RKO (cell line): ENCODE measurements around the gene PGLYRP2.

Source experiments
- DNase-seq: peaks from one replicate; pipeline ENCODE4 v3.0.0-alpha.2; 2016; ENCODE audit warnings: low spot score

PGLYRP2 gene

DNA sequence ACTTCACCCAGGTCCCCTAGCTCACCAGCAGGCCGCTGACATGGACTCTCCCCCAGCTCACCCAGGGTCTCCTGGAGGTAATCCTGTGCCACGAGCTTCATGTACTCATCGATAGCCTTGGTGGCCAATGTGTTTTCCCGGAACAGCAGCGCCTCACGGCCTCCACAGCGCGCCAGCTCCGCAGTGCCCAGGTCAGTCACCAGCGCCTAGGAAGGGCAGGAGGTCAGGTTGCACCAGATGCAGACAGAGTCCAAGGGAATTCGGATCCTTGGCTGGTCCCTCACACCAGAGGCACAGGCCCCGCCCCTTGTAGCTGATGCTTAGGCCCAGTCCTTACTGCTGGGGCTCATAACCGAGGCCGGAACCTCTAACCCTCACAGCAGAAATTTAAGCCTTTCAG is 22.9 kb downstream of the PGLYRP2 start:
- no peak for DNase-seq

- no peak for DNase-seq
These were observed 23.3 kb downstream of the PGLYRP2 start for GRCh38 chr19:15455996-15456395.

DNA sequence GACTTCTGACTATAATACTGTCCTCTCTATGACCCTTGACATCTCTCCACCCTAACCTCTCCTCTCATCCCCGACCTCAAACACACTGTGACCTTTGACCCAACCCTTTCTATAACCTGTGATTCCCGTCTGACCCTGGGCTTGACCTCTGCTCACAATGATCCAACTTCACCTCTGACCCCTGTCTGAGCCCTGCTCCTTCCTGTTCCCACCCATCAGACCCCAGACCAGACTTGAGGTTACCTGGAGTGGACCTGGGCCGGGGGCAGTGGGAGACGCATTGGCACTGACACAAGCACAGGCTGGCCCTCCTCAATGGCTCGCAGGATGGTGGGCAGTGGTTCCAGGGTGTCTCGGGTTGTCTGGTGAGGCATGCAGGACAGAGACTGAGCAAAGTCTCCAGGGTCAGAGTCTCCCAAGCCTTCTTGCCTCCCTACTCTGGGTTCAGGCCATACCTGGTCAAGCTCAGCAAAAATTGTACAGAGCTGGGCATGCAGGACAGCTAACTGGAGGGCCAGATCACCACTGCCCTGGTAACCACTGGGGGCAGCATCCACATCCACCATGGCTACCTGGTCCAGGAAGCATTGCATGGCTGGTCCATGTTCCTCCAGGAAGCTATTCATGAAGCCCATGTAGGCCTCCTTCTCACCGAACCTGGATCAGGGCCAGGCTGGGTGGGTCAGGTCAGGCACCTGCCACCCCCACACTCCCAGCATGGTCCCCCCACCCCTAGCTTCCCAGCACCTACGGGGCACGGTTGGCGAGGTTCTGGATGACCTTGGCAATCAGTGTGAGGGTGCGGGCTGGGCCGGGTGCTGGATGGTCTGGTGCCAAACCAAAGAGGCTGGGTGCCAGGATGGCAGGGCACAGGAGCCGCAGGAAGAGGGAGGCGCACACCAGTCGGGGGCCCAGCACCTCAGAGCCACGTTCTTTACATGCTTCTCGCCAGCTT is 25.1 kb downstream of the PGLYRP2 start:
- DNase-seq = no peak

DNA sequence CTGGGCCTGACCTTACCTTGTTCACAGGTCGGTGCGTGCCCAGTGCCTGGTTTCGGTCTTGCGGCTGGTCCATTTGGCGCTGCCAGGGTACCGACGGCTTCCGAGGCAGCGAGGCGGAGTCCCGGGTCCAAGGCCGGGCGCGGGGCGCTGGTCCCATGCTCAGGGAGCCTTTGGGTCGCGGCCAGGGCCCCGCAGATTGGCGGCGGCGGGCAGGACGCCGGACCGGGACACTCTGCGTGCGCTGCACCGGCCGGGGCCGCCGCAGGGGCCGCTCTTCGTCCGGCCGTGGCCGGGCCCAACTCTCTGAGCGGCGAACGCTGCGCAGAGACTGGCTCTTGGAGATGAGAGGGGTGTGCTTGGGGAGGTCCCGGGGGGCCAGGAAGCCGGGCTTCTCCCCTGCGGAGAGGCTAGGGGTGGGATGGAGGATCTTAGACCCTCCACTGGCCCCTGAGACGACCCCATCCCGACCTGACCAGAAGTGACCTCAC is 26.2 kb downstream of the PGLYRP2 start:
- no peak for DNase-seq

GRCh38 chr19:15452111-15453047 is 26.9 kb downstream of the PGLYRP2 start:
- DNase-seq = peak; percentile 46

- no peak for DNase-seq
These were observed 28.8 kb downstream of the PGLYRP2 start for GRCh38 chr19:15450528-15450890.

DNA sequence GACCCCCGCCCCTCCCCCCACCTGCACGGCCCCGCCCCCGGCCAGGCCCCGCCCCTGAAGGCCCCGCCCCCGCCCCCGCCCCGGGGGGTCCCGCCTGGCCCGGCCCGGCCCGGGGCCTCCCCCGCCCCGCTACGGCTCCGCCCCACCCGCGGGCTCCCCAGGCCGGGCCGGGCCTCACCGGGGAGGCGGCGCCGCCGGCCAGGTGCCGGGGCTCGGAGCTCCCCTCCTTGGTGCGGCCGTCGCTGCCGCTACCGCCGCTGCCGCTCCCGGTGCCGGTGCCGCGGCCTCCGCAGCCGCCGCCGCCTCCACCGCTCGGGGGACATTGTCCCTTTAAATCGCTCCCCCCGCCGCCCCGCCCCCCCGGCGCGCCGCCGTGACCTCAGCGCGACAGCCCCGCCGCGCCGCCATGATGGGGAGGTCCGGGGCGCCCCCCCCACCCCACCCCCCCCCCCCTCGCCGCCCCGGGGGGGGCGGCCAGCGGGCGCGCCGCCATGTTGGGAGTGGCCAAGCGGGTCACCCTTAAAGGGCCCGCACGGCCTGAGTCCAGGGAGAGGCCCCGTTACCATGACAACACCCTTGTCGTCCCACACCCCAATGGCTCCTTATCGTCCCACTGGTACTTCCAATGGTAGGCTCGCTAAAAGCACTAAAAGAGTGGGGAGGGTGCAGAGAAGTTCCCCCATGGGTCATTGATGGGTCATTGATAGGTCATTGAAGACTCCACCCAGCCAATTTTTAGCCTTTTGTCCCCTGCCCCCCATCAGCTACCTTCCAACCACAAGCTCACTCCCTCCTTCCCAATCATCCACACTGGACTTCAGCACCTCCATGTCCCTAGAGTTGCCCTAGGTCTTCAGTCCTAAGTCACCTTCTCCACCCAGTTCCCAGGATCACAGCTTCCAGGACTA is 29.4 kb downstream of the PGLYRP2 start, which contains the start of gene WIZ:
Gene WIZ, minus strand, starts transcription at position 337 of the 908 bp plus-strand sequence. CDS start 1,649 bp downstream, outside the sequence.
- peak; percentile 77 for DNase-seq

GRCh38 chr19:15448778-15449619 is 30.3 kb downstream of the PGLYRP2 start:
- DNase-seq = peak; percentile 43

DNA sequence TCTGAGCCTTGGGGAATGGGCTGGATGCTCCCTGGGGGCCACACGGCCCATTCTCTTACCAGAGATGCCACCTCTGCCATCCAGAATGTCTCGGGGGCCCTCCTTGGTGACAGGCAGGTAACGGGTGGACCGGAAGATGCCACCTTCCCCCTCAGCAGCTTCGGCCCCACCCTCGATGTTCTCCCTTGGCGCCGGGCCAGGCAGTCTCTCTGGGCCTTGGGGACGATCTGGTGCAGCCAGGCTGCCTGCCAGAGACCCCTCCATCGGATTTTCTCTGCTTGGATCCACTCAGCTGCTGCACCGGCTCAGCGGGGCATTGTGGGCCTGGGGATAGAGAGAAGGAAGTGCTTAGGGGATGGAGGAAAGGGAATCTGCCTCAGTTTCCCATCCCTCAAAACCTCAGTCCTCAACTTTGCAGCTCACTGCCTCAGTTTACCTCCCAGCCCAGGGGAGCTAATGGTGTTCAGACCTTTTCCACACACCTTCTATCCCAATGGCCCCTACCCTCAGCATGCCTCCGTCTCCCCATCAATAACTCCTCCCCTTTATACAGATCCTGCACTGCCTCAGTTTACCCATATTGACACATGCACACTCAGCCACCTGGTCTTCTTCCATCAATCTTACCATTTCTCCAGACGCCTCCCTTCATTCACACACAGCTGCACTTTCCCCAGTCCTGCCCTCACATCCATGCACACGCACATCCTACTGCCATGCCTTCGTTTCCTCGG is 31.1 kb downstream of the PGLYRP2 start:
- DNase-seq = no peak

DNA sequence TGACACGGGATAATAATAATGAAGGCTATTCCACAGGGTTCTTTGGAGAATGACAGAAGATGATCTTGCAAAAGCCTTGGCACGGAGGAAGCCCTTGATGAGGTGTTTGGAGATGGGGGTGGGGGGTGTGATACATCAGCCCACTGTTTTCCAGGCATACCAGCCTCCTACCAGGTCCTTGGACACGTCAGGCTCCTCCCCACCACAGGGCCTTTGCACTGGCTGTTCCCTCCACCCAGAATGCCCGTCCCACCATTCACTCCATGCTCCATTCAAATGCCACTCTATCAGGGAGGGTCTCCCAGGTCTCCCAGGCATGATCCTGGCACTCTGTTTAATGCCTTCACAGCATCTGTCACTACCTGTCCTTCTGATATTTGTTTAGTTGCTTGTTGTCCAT is 32.2 kb downstream of the PGLYRP2 start:
- DNase-seq = no peak

DNA sequence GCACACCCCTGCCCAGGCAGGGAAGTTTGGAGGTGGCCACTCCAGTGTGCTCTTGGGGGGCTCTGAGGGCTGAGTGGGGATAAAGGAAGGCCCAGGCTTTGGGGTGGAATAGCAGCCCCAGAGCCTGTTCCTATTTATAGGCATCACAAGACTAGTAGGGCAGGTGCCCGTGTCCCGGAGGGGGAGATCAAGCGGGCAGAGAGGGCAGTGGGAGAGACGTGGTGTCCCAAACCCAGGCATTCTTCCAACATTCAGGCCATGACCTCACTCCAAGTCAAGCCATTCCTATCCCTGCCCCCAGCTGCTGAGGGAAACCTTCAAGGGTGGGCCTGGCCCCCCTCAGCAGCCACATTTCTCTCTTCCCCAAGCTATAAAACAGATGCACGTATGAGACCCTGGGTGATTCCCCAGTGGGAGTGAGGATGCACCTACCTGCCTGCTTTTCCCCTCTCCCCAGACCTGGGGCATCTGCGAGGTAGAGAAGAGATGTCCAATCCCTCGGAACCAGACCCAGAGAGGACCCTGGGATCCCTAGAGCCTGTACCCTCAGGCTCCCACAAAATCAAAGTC is 33.4 kb downstream of the PGLYRP2 start:
- DNase-seq = no peak

DNA sequence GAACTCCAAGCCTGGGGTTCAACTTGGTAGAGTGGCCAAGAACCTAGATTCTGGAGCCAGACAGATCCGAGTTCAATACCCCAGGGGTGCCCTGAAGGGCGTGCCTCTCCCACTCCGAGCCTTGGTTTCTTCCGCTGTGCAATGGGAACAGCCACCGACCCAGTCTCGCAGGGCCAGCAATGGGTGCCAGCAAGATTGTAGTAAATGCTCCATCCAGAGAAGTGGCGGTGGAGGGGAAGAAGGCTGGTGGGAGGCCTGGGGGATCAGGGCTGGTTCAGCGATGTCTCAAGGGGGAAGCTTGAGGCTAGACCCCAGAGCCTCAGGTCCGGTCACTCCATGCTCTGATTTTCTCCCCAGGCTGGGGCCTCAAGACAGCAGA is 34.1 kb downstream of the PGLYRP2 start:
- no peak for DNase-seq

- no peak for DNase-seq
These were observed 34.6 kb downstream of the PGLYRP2 start for GRCh38 chr19:15444505-15445226.

DNA sequence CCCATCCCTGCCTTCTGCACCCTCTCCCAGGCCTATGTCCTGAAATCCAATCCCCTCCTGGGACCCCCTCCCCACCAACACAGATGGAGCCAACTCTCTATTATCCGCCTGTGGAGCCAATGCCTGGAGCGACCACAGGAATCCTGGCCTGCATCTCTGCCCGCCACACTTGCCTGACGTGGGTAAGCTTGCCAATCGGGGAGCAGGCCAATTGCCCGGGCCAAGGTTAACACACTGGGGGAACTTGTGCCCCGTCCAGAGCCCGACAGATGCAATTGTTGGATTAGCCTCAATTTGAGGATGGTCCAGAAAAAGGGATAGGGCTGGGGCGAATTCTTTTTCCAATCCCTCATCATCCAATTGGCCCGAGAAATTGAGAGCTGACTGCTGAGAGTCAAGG is 35.5 kb downstream of the PGLYRP2 start:
- no peak for DNase-seq

- no peak for DNase-seq
These were observed 36.0 kb downstream of the PGLYRP2 start for GRCh38 chr19:15443325-15443724.

DNA sequence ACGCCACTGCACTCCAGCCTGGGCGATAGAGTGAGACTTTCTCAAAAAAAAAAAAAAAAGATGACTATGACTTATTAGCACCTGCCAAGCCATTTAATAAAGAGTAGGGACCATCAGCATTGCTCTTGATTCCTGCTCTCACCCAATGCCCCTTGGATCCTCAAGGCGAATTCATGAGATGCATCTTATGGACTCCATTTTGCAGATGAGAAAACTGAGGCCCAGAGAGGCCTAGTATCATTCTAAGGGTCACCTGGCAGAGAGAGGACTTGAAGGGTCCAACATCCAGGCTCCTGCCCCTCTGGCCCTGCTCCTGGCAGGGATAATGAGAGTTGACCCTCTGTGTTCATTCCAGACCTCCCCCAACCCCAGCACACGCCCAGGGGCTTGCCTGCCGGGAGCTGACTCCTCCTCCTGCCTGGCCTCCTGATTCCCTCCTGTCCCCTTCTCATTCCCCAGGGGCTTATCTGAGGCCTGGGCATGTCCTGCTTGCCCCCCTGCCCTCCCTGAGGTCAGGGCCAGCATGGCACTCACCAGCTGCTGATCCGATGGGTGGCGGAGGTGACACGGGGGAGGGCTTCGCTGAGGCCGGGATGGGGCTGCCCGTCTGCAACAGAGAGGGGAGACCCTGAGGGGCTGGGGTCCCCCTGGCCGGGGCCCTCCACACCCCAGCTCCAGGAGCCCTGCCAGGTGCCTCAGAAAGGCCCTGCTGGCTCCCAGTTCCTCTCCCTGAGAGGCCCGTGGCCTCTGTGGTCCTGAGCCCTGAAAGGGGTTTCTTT is 37.0 kb downstream of the PGLYRP2 start:
- DNase-seq = no peak

DNA sequence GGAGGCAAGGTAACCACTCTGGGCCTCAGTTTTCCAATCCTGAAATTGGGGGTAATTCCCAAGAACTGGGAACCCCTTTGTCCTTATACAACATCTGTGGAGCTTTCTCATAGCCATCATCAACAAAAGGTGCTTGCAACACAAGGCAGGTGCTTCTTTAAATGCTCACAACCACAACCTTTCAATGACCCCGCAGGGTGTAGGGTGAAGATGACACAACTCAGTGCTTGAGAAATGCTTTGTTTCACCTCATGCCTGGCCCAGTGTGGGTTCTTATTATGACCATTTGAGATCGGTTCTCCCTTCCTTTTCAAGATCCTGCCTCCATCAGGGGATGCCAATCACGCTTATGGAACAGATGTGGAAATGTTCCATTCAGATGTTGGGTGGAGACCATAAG is 38.0 kb downstream of the PGLYRP2 start:
- no peak for DNase-seq
